ENCODE measurements around the gene RNF115.

DNA sequence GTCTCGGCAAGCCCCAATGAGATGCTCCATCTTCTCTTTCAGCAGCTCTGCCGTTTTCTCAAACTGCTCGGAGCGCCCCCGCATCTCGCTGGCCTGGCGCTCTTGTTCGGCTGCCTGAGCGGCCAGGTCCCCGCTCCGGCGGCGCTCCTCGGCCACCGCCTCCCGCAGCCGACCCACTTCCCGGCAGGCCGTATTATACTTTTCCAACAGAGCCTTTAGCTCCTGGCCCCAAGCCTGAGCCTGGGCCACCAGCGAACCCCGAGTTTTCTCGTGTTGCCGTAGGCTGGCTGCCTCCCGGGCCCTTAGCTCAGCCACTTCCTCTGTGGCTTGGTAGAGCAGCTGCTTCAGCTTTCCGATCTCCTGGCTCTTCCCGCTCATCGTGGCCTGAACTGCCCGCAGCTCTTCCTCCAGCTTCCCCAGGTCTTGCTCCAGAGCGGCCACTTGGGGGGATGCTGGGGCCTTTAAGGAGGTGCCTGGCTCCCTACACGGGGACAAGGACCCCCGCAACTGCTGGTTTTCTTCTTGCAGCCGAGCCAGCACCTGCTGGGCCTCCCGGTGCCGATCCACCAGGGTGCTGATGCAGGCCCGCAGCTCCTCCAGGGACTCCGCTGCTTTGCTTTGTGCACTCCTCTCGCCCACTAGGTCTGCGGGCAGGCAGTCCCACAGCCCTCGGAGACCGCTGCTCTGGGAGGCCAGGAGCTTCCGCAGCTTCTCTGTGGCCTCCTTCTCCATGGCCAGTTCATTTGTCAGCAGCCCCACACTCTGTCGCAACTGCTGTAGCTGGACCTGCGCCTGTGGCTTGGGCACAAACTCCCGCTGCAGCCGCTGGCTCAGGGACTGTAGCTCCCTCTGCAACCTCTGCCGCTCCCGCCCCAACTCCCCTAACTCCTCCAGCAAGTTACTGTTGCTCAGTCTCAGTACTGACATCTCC is 48.4 kb upstream of the RNF115 start:
- TF ChIP-seq POLR2A (IDR thresholded peaks at IDR 0.05) = peak in 1 of 2 donors; percentile 20
- TF ChIP-seq, protein P1, sequence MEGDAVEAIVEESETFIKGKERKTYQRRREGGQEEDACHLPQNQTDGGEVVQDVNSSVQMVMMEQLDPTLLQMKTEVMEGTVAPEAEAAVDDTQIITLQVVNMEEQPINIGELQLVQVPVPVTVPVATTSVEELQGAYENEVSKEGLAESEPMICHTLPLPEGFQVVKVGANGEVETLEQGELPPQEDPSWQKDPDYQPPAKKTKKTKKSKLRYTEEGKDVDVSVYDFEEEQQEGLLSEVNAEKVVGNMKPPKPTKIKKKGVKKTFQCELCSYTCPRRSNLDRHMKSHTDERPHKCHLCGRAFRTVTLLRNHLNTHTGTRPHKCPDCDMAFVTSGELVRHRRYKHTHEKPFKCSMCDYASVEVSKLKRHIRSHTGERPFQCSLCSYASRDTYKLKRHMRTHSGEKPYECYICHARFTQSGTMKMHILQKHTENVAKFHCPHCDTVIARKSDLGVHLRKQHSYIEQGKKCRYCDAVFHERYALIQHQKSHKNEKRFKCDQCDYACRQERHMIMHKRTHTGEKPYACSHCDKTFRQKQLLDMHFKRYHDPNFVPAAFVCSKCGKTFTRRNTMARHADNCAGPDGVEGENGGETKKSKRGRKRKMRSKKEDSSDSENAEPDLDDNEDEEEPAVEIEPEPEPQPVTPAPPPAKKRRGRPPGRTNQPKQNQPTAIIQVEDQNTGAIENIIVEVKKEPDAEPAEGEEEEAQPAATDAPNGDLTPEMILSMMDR (IDR thresholded peaks at IDR 0.05) = no peak
- TF ChIP-seq POLR2AphosphoS5 (IDR thresholded peaks at IDR 0.05) = peak in 3 of 4 donors; percentile 33 to 59 (median 37)
